Measurements from ENCODE around the gene MAGI3.

Gene MAGI3

GRCh38 chr1:113389953-113390834 is at the start of gene MAGI3:
MAGI3 (plus strand) TSS chr1:113390515; CDS start chr1:113391034, 519 bp downstream.
- DNase-seq (ENCODE audit: low spot score) (peak; percentile 94), FAIRE-seq (peak; percentile 83)

- FAIRE-seq, result no peak
- DNase-seq (ENCODE audit: low spot score), result no peak
These were observed 36.7 kb upstream of the MAGI3 start for GRCh38 chr1:113353580-113353979.

- FAIRE-seq, result no peak
These were observed 26.4 kb upstream of the MAGI3 start for GRCh38 chr1:113363935-113364334.

GRCh38 chr1:113369040-113369439 is 21.3 kb upstream of the MAGI3 start:
- no peak for DNase-seq (ENCODE audit: low spot score)
- no peak for FAIRE-seq

More at GRCh38 chr1:113363935-113364334, 26.4 kb upstream of the MAGI3 start:
- DNase-seq (ENCODE audit: low spot score), result no peak

DNA sequence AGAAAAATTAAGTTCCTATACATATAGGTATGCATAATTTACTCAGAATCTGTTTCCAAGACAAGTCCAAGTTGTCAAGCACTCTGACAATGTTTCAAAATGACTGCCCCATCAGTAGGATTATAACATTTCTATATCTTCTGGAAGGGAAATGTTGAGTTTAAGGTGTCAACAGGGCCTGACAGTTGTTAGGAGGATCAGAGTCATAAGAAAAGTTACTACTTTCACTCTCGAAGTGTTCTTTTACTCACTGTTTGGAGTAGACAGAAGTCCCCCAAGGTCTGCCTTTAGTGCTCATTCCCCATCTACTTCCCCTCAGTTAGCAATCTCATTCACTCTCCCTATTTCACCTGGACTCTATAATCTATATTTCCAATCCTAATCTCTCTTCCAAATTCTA is 20.6 kb upstream of the MAGI3 start:
- no peak for FAIRE-seq

DNA sequence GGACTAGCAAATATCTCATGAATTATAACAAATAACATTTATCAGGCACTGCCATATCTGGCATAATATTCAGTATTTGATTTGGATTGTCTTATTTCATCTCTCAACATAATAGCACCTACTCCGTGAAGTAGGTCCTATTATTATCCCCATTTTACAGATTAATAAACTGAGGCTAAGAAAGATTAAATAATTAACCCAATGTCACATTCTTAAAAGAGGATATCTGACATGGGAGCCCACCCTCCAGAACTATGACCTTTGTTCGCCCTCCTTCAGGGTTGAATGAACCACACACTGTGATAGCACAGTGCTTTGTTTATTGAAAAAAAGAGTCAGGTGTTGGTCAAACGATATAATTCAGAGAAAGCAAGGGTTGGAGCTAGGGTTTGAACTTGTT is 19.4 kb upstream of the MAGI3 start:
- DNase-seq (ENCODE audit: low spot score), result no peak
- no peak for FAIRE-seq

More for the DNA sequence above, 20.6 kb upstream of the MAGI3 start:
- no peak for DNase-seq (ENCODE audit: low spot score)

- DNase-seq (ENCODE audit: low spot score) (no peak), FAIRE-seq (no peak)
These were observed 17.8 kb upstream of the MAGI3 start for GRCh38 chr1:113372546-113372945.

- DNase-seq (ENCODE audit: low spot score), result no peak
- FAIRE-seq, result no peak
These were observed 16.7 kb upstream of the MAGI3 start for GRCh38 chr1:113373644-113374043.

- DNase-seq (ENCODE audit: low spot score) (no peak), FAIRE-seq (no peak)
These were observed 14.4 kb upstream of the MAGI3 start for GRCh38 chr1:113375878-113376277.

DNA sequence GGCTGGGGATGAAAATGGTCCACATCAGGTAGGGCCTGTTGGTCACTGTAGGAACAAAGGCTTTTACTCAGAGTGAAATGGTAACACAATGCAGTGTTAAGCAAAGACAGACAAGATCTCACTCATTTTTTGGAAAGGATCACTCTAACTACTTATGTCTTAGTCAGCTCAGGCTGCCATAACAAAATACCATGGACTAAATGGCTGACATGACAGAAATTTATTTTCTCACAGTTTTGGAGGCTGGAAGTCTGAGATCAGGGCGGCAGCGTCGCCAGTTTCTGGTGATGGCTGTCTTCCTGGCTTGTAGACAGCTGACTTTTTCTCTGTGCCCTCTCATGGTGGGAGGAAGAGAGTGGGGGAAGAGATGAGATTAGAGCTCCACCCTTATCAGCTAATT is 10.2 kb upstream of the MAGI3 start:
- no peak for FAIRE-seq

DNA sequence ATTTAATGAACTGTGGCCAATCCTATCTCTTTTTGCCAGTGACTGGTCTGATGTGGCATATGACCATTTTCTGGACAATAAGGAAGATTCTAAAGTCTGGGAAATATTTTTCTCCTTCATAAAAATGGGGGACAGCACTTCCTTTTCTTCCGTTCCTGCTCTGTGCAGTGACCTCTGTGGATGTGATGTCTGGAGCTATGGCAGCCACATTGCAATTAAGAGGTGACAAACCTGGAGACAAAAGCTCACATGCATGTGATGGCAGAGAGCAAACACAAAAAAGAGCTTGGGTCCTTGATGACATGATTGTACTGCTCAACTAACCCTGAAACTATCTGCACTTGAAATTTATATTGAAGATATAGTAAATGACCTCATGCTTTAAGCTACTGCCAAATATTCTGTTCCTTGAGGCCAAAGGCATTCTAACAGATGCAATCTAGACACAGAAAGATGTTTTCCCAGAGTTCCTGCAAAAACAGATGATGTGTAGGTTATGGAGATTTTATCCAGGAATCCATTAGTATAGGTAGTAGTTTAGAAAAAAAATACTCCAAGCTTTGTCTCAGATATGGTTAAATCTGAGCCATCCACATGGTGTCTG is 2.2 kb upstream of the MAGI3 start:
- FAIRE-seq (no peak), DNase-seq (ENCODE audit: low spot score) (no peak)

More for the DNA sequence above, 10.2 kb upstream of the MAGI3 start:
- DNase-seq (ENCODE audit: low spot score), result no peak

GRCh38 chr1:113388621-113389358 is 1.5 kb upstream of the MAGI3 start:
- no peak for FAIRE-seq

GRCh38 chr1:113389359-113389952 is 859 bp upstream of the MAGI3 start:
- no peak for FAIRE-seq
- no peak for DNase-seq (ENCODE audit: low spot score)

More at GRCh38 chr1:113388621-113389358, 1.5 kb upstream of the MAGI3 start:
- DNase-seq (ENCODE audit: low spot score), result peak; percentile 33

DNA sequence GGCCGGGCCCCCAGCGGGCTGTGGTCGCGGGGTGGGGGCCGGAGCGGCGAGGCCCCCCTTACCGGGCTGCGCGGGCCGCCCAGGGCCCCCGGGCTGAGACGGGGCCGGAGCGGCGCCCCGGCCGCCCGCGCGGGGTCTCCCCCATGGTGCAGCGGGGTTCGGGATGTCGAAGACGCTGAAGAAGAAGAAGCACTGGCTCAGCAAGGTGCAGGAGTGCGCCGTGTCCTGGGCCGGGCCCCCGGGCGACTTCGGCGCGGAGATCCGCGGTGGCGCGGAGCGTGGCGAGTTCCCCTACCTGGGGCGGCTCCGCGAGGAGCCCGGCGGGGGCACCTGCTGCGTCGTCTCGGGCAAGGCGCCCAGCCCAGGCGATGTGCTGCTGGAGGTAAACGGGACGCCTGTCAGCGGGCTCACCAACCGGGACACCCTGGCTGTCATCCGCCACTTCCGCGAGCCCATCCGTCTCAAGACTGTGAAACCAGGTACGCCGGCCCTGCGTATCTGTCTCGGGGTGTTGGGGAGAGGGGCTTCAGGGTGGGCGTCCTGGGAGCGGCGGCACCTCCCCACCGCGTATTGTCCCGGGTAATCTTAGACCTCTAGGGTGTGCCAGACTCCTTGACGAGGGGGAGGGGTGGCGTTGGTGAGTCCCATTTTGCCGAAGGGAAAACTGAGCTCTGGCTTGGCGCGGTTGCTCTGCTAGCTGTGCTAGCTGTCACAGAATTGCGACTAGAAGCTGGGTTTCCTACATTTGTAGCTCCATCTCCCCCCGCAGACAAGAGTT is 745 bp downstream of the MAGI3 start:
- FAIRE-seq (no peak), DNase-seq (ENCODE audit: low spot score) (peak; percentile 24)

DNA sequence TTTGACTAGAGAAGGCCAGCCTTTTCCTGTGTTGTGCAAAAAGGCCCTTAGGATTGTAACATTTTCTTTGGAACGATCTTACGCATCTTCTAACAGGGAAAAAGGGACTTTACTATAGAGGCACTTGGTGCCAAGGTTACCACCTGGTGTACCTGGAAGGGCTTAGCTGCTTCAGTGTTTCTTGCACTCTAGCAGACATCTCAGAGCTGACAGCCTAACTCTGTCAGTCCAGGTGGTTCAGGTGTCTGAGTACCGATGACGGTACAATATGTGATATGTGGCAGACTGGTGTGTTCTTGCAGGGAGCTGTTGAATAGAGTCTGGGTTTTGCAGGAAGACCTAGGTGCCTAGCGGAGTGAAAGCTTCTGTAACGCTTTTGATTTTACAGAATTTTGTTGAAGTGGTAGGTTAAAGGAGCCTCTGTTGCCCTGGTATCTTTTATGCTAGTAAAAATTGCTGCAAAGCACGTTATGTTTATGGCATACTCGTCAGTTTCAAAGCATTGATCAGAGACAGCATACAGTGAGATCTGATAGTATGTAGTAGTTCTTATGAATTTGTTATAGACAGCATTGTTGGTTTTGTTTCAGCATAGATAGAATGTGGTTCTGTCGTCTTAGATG is 1.4 kb downstream of the MAGI3 start:
- no peak for DNase-seq (ENCODE audit: low spot score)
- no peak for FAIRE-seq

DNA sequence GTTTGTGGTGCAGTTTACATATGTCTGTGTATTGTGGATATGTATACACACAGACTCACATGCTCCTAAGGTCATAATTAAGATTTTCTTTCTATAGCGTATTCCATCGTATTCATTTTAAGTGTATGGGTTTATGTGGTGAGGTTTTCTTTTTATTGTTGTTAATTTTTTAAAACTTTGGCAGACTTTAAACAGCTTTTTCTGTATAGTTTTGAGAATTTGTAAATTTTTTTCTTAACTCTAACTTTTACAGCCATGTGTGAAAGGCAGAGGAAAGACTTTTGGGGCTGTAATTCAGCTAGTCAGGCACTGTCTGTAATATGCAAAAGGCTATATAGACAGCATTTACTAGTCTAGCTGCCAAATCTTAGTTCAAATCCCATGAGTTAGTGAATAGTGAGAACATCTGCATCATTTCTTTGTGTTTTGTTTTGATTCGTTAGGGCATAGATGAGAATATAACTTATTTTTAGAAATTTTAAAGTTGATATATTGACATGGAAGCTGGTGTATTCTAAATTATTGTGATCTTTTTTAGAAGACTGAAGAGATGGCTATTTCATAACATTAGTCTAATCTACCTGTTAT is 2.3 kb downstream of the MAGI3 start:
- FAIRE-seq (no peak), DNase-seq (ENCODE audit: low spot score) (no peak)

- FAIRE-seq (no peak), DNase-seq (ENCODE audit: low spot score) (no peak)
These were observed 3.9 kb downstream of the MAGI3 start for GRCh38 chr1:113394043-113394862.

- DNase-seq (ENCODE audit: low spot score), result no peak
These were observed 4.5 kb downstream of the MAGI3 start for GRCh38 chr1:113394863-113395259.

GRCh38 chr1:113396102-113396501 is 5.8 kb downstream of the MAGI3 start:
- FAIRE-seq (no peak), DNase-seq (ENCODE audit: low spot score) (no peak)

More at GRCh38 chr1:113394863-113395259, 4.5 kb downstream of the MAGI3 start:
- peak; percentile 52 for FAIRE-seq
